Bladder microvascular endothelial cell (primary cell): ENCODE data around the gene PTPRD. TPM values are rescaled to one million over a fixed set of nuclear protein-coding genes. Genes with fewer than 3 reads are reported as not detected.

Experiments
- total RNA-seq: library from RNA; depleted of rRNA; stranded (reverse); fragments of >200 nt; gene quantifications from 2 replicates; pipeline ENCODE4 v1.2.3, GENCODE V29; 2014

The PTPRD gene
- 0.32 and 2.0 TPM in 2 replicates for total RNA-seq

GRCh38 chr9:10612641-10613398 lies at the start of gene PTPRD:
Gene PTPRD, minus strand, starts transcription at chr9:10613002.

